ENCODE results near the gene ZCCHC18.

The ZCCHC18 gene

GRCh38 chrX:104134583-104135261 lies 22.4 kb downstream of the ZCCHC18 start:
- DNase-seq, result no peak

DNA sequence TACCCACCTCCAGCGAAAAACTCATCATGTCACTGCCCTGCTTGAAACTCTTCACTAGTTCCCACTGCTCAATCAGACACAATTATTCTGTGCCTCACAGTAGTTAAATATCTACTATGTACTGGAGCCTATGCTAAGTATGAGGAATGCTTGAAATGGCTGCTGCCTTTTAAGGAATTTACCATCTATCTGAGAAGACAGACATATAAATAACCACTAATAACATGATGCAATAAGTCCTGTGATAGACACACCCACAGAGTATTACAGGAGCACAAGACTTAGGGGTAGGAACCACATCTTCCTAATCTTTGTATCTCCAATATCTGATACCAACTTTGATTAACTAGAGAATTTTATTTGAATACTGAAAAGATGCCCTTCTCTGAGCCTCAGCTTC lies 23.4 kb downstream of the ZCCHC18 start:
- no peak for DNase-seq

- no peak for DNase-seq
Measured at GRCh38 chrX:104136241-104137019, 24.1 kb downstream of the ZCCHC18 start.

GRCh38 chrX:104137496-104137895 lies 25.2 kb downstream of the ZCCHC18 start:
- DNase-seq, result no peak

- DNase-seq, result no peak
Measured at GRCh38 chrX:104141087-104141760, 28.9 kb downstream of the ZCCHC18 start.

GRCh38 chrX:104151037-104151436 lies 38.7 kb downstream of the ZCCHC18 start:
- no peak for DNase-seq

DNA sequence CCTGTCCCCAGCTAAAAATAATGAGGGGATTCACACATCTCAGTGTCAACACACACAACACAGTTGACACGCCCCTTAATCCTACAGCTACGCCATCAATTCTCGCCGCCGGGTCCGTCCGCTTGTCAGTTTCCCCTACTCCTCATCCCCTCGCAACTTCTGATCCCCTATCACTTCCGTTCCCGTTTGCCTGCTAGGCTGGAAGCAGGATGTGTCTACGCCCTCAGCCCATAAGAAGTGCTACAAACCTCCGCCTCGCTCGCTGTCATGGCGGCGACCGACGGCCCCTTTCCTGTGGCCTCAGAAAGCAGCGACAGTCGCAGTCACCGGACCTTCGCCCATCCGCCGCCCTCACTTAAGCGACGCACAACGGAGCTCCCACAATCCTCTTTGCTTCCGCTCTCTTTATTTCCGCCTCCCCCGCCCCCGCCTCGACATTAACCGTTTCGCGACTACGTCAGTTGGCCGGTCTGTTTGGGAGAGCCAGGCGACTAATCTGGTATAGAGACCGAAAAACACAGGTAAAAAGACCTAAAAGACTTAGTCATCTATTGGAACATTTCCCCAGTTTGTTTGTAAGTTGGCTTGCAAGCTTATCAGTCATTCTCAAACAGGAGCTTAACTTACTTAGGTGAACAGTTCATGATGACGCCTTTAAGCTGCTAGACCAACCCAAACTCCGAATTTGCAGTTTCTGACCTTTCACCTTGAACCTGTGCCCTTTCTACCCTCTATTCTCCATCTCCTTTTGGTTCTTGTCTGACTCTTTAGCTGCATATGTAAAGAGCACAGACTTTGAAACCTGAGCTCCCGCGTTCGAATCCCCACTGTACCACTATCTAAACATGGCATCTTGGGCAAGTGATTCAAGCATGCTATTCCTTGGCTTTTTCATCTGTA lies 44.6 kb downstream of the ZCCHC18 start, which contains the start of gene SLC25A53:
SLC25A53 (minus strand) TSS at position 380 of the 900 bp plus-strand sequence. CDS start 51,752 bp downstream, outside the sequence.
- DNase-seq, result peak; percentile 29

Data from KG1 (cell line).